Measurements from ENCODE around the gene GRAP.
A peak's percentile ranks its signal among the peaks of the same experiment; 100 is the strongest.

Gene GRAP

GRCh38 chr17:18981335-18981641 is 65.5 kb downstream of the GRAP start:
- DNase-seq, result no peak

- peak; percentile 59 for DNase-seq
Measured at GRCh38 chr17:18980682-18981334, 65.9 kb downstream of the GRAP start.

GRCh38 chr17:18978655-18979054 is 68.1 kb downstream of the GRAP start:
- DNase-seq, result no peak

GRCh38 chr17:18978050-18978449 is 68.7 kb downstream of the GRAP start:
- no peak for DNase-seq

GRCh38 chr17:18977646-18978045 is 69.1 kb downstream of the GRAP start:
- no peak for DNase-seq

- no peak for DNase-seq
Measured at GRCh38 chr17:18977021-18977420, 69.7 kb downstream of the GRAP start.

- no peak for DNase-seq
Measured at GRCh38 chr17:18976201-18976600, 70.6 kb downstream of the GRAP start.

- DNase-seq, result no peak
Measured at GRCh38 chr17:18975597-18975996, 71.2 kb downstream of the GRAP start.

- DNase-seq, result no peak
Measured at GRCh38 chr17:18974407-18975149, 72.2 kb downstream of the GRAP start.

- DNase-seq, result no peak
Measured at GRCh38 chr17:18971801-18972200, 75.0 kb downstream of the GRAP start.
